IMR-90 (cell line): ENCODE measurements around the gene PALLD. TPM values are rescaled to one million over a fixed set of nuclear protein-coding genes. Genes with fewer than 3 reads are reported as not detected.
A peak's percentile ranks its signal among the peaks of the same experiment; 100 is the strongest.

ENCODE experiments used
- ATAC-seq: fragments of 200-7000 bp; cut with Tn5 transposase; 2 replicates; pipeline ENCODE4 v1.9.1; 2020; ENCODE audit warnings: low read depth, mild to moderate bottlenecking, moderate library complexity
- BruUV-seq: library from RNA; stranded (reverse); fragments of 400-500 nt; replicated peaks from 2 replicates; lab custom pipeline; 2021; lab: Mats Ljungman, UMichigan
- CTCF ChIA-PET: fragments of 300-600 bp; formaldehyde crosslinking; extraction: SDS; loops from one replicate; lab custom pipeline; 2021; ENCODE audit warnings: antibody characterized with exemption; lab: Yijun Ruan, JAX
- POLR2A ChIA-PET: fragments of 300-600 bp; sonication (Branson Sonifier 250); formaldehyde crosslinking; loops from one replicate; lab custom pipeline; 2022; ENCODE audit warnings: antibody characterized with exemption; ENCODE audit not compliant: unreplicated experiment; lab: Charles Lee
- DNase-seq: peaks from one replicate; pipeline ENCODE4 v3.0.0; 2013
- H2AFZ ChIP-seq: replicated peaks from 2 replicates; pipeline ENCODE3; 2013; ENCODE audit warnings: low read length, mild to moderate bottlenecking; ENCODE audit not compliant: poor library complexity
- H2AK5ac ChIP-seq: 2 replicates; pipeline ENCODE4 v1.6.1; 2013; ENCODE audit warnings: low read depth, low read length, inconsistent platforms
- H2AK9ac ChIP-seq: replicated peaks from 2 replicates; pipeline ENCODE3; 2013; ENCODE audit warnings: mild to moderate bottlenecking, low read depth, low read length, moderate library complexity; ENCODE audit not compliant: poor library complexity
- H2BK120ac ChIP-seq: 2 replicates; pipeline ENCODE4 v1.6.1; 2013; ENCODE audit warnings: low read depth, low read length, inconsistent platforms
- H2BK15ac ChIP-seq: 3 replicates; pipeline ENCODE4 v1.6.1; 2013; ENCODE audit warnings: low read depth, low read length, inconsistent platforms
- H2BK20ac ChIP-seq: 2 replicates; pipeline ENCODE4 v1.6.1; 2013; ENCODE audit warnings: low read depth, mild to moderate bottlenecking, inconsistent platforms, low read length, moderate library complexity
- H2BK5ac ChIP-seq: 2 replicates; pipeline ENCODE4 v1.6.1; 2013; ENCODE audit warnings: mild to moderate bottlenecking, low read depth, low read length, inconsistent platforms; ENCODE audit not compliant: poor library complexity, severe bottlenecking
- H3K14ac ChIP-seq: replicated peaks from 2 replicates; pipeline ENCODE4 v1.6.1; 2013; ENCODE audit warnings: low read depth, low read length, inconsistent platforms
- H3K18ac ChIP-seq: 2 replicates; pipeline ENCODE4 v1.6.1; 2013; ENCODE audit warnings: low read depth, low read length, control low read depth
- H3K23ac ChIP-seq: 2 replicates; pipeline ENCODE4 v1.6.1; 2013; ENCODE audit warnings: low read depth, low read length, inconsistent platforms
- H3K27ac ChIP-seq: 2 replicates; pipeline ENCODE4 v1.5.1; 2013; ENCODE audit warnings: mild to moderate bottlenecking, control low read depth, low read length; ENCODE audit not compliant: insufficient read depth
- H3K27me3 ChIP-seq: 2 replicates; pipeline ENCODE4 v1.6.1; 2013; ENCODE audit warnings: low read length; ENCODE audit not compliant: control insufficient read depth, insufficient read depth
- H3K36me3 ChIP-seq: 2 replicates; pipeline ENCODE4 v1.6.1; 2013; ENCODE audit warnings: low read length, mixed read lengths; ENCODE audit not compliant: control insufficient read depth, insufficient read depth
- H3K4ac ChIP-seq: 2 replicates; pipeline ENCODE4 v1.6.1; 2013; ENCODE audit warnings: low read depth, low read length, inconsistent platforms
- H3K4me1 ChIP-seq: 2 replicates; pipeline ENCODE4 v1.6.1; 2013; ENCODE audit warnings: low read length, mixed read lengths; ENCODE audit not compliant: control insufficient read depth, insufficient read depth
- H3K4me2 ChIP-seq: 2 replicates; pipeline ENCODE4 v1.6.1; 2013; ENCODE audit warnings: low read depth, mild to moderate bottlenecking, control low read depth, low read length, moderate library complexity
- H3K4me3 ChIP-seq: 2 replicates; pipeline ENCODE4 v1.5.1; 2013; ENCODE audit warnings: low read depth, mild to moderate bottlenecking, control low read depth, low read length, moderate library complexity; ENCODE audit not compliant: insufficient read depth
- H3K56ac ChIP-seq: 2 replicates; pipeline ENCODE4 v1.6.1; 2013; ENCODE audit warnings: low read length, inconsistent platforms; ENCODE audit not compliant: insufficient read depth; ENCODE audit errors: extremely low read depth
- H3K79me1 ChIP-seq, 2 experiments: 2 replicates each; pipeline ENCODE4 v1.6.1; 2013; ENCODE audit warnings: low read length in 2 of 2, inconsistent platforms in 1 of 2, low read depth in 1 of 2
- H3K9ac ChIP-seq: 2 replicates; pipeline ENCODE4 v1.6.1; 2013; ENCODE audit warnings: low read depth, low read length, control low read depth
- H3K9me1 ChIP-seq: 2 replicates; pipeline ENCODE4 v1.6.1; 2013; ENCODE audit warnings: low read length, inconsistent platforms; ENCODE audit not compliant: insufficient read depth
- H3K9me3 ChIP-seq: 2 replicates; pipeline ENCODE4 v1.6.1; 2013; ENCODE audit warnings: low read length; ENCODE audit not compliant: control insufficient read depth, insufficient read depth
- H4K20me1 ChIP-seq: 2 replicates; pipeline ENCODE4 v1.6.1; 2013; ENCODE audit warnings: low read length, inconsistent platforms; ENCODE audit not compliant: insufficient read depth
- H4K5ac ChIP-seq: 2 replicates; pipeline ENCODE4 v1.6.1; 2013; ENCODE audit warnings: mild to moderate bottlenecking, low read depth, low read length, control low read depth
- H4K8ac ChIP-seq, 2 experiments: 2 replicates each; pipeline ENCODE4 v1.6.1; 2013; ENCODE audit warnings: low read depth in 2 of 2, low read length in 2 of 2, control low read depth in 1 of 2, inconsistent platforms in 1 of 2
- H4K91ac ChIP-seq: 2 replicates; pipeline ENCODE4 v1.6.1; 2013; ENCODE audit warnings: low read depth, low read length, inconsistent platforms; ENCODE audit not compliant: insufficient read depth
- BHLHE40 ChIP-seq: fragments of 150-350 bp; IDR thresholded peaks from 2 replicates; pipeline ENCODE4 v1.6.1; 2016; ENCODE audit warnings: mild to moderate bottlenecking, low read depth, low read length
- CEBPB ChIP-seq: IDR thresholded peaks from 2 replicates; pipeline ENCODE4 v1.6.1; 2012; ENCODE audit warnings: low read depth, low read length, improper control_type of control experiment
- CHD1 ChIP-seq: IDR thresholded peaks from 2 replicates; pipeline ENCODE4 v1.6.1; 2012; ENCODE audit warnings: low read depth, low read length, improper control_type of control experiment
- ELK1 ChIP-seq: fragments of 150-350 bp; IDR thresholded peaks from 2 replicates; pipeline ENCODE4 v1.6.1; 2016; ENCODE audit warnings: low read depth, mild to moderate bottlenecking, low read length, moderate library complexity, borderline replicate concordance
- MAZ ChIP-seq: IDR thresholded peaks from 2 replicates; pipeline ENCODE4 v1.6.1; 2012; ENCODE audit warnings: low read depth, mild to moderate bottlenecking, low read length, improper control_type of control experiment, moderate library complexity, borderline replicate concordance
- SMC3 ChIP-seq: fragments of 150-350 bp; IDR thresholded peaks from 2 replicates; pipeline ENCODE4 v1.6.1; 2016; ENCODE audit warnings: low read depth, mild to moderate bottlenecking, antibody characterized with exemption, low read length, moderate library complexity
- WGBS, 2 experiments: methylation state at CpG; one replicate each; pipeline versions ENCODE4 v1.1.5 to v1.1.7; 2013; ENCODE audit warnings: missing lambda C conversion rate in 2 of 2; ENCODE audit not compliant: insufficient read length in 1 of 2; ENCODE audit errors: extremely low coverage in 2 of 2; 5-methylcytosine and 5-hydroxymethylcytosine counted together
- dilution Hi-C: fragments of 300-500 bp; cut with HindIII; formaldehyde crosslinking; loops from one replicate; pipeline ENCODE4 v1.14.3; 2018; ENCODE audit warnings: low sequenced_read_pairs; ENCODE audit not compliant: unreplicated experiment
- in situ Hi-C: fragments of 300-500 bp; cut with MboI; formaldehyde crosslinking; loops from 3 replicates; pipeline ENCODE4 v1.14.3; 2019; ENCODE audit warnings: low sequenced_read_pairs, inconsistent platforms, mixed read lengths
- intact Hi-C: fragments of 100-400 bp; cut with micrococcal nuclease; formaldehyde crosslinking; loops from 2 replicates; pipeline ENCODE4 v1.10.0; 2022
- polyA plus RNA-seq, 3 experiments: library from polyadenylated mRNA; depleted of rRNA; stranded (reverse); fragments of >200 nt; gene quantifications; 2 replicates each; pipeline ENCODE4 v1.2.3, GENCODE V29; 2012; ENCODE audit warnings: low replicate concordance in 1 of 3
- total RNA-seq: library from RNA; depleted of rRNA; stranded (reverse); fragments of >200 nt; gene quantifications from 2 replicates; pipeline ENCODE4 v1.2.3, GENCODE V29; 2012

The PALLD gene
- total and polyA plus RNA-seq, 2 of the 4 experiments (the other 2 are of a cell fraction): 91.0 to 91.9 TPM

GRCh38 chr4:168731006-168731636 is 234.3 kb downstream of the PALLD start:
- Histone ChIP-seq H3K4me3 (no peak overlapping the region), H3K36me3 (no peaks in the 10 kb centered on the region), H3K79me1 (no peaks in the 10 kb centered on the region), H3K4ac (peak overlapping the region; percentile 71; the same call in 1 of the 2 replicates), H2AFZ (no peak overlapping the region), H3K4me2 (peak overlapping the region; percentile 71), H2AK5ac (peak overlapping the region; percentile 65; the same call in 1 of the 2 replicates), H4K8ac (peak overlapping the region in 1 of 2 experiments; percentile 48; a peak in 2 of 4 replicates), H2BK5ac (peak overlapping the region; percentile 59), H2BK120ac (peak overlapping the region; percentile 75; the same call in 1 of the 2 replicates), H3K14ac (peak overlapping the region; percentile 22; the same call in 1 of the 2 replicates), H4K91ac (peak overlapping the region; percentile 7; the same call in 1 of the 2 replicates), H4K20me1 (no peaks in the 10 kb centered on the region), H2AK9ac (no peak overlapping the region), H2BK20ac (peak overlapping the region; percentile 60; the same call in 1 of the 2 replicates), H3K27ac (peak overlapping the region; percentile 57; the same call in 1 of the 2 replicates), H2BK15ac (peak overlapping the region; percentile 35; the same call in 2 of the 3 replicates), H3K56ac (no peak overlapping the region), H3K23ac (0 out of 2 replicates have a peak overlapping the region, but pooled peaks have one; percentile 10), H3K18ac (peak overlapping the region; percentile 59), H3K9me3 (no peaks in the 10 kb centered on the region), H3K9ac (no peak overlapping the region), H3K27me3 (no peaks in the 10 kb centered on the region), H3K9me1 (no peaks in the 10 kb centered on the region; the same call in 1 of the 2 replicates), H4K5ac (peak overlapping the region; percentile 37; the same call in 1 of the 2 replicates), H3K4me1 (peaks cover 11% of the 10 kb centered on the region)
- ATAC-seq (peak; percentile 63), DNase-seq (peak; percentile 83)
- CTCF ChIA-PET: interaction anchor here (0.6 kb wide), 1 partner anchor 221 kb away, joined by 3 read pairs; no protein-coding TSS in a partner anchor
- TF ChIP-seq MAZ (no peak), CEBPB (peak; percentile 96), ELK1 (no peak), BHLHE40 (peak; percentile 23; the same call in 1 of the 2 replicates), CHD1 (no peak), SMC3 (no peak)
- 0% methylated on average over 1 of the region's 6 CpGs; no CpG with 5 or more reads in 1 of the 2 experiments for WGBS, 2 experiments
- BruUV-seq: no TSS peak
- in situ Hi-C loops (no loop called here), intact Hi-C loops (no loop called here), dilution Hi-C loops (no loop called here)
- POLR2A ChIA-PET: no interaction called here
